Measurements from ENCODE around the gene GADD45A.
"Not testable (repeated sequence)": the region's sequence is repeated elsewhere in the genome, so short reads cannot be mapped to it uniquely, and the experiment has no call there.

The GADD45A gene

GRCh38 chr1:67722292-67722944, 37.4 kb downstream of the GADD45A start:
- no peak for DNase-seq

GRCh38 chr1:67723126-67723525, 38.1 kb downstream of the GADD45A start:
- no peak for DNase-seq

- no peak for DNase-seq
Observed at GRCh38 chr1:67723620-67724019, 38.6 kb downstream of the GADD45A start.

- DNase-seq, result no peak
Observed at GRCh38 chr1:67724928-67725560, 40.0 kb downstream of the GADD45A start.

GRCh38 chr1:67726224-67726623, 41.2 kb downstream of the GADD45A start:
- no peak for DNase-seq

GRCh38 chr1:67729872-67730271, 44.9 kb downstream of the GADD45A start:
- no peak for DNase-seq

- not testable (repeated sequence) for DNase-seq
Observed at GRCh38 chr1:67730312-67730711, 45.3 kb downstream of the GADD45A start.

- no peak for DNase-seq
Observed at GRCh38 chr1:67731322-67731721, 46.3 kb downstream of the GADD45A start.

GRCh38 chr1:67732750-67733151, 47.8 kb downstream of the GADD45A start:
- DNase-seq, result no peak

- no peak for DNase-seq
Observed at GRCh38 chr1:67733681-67734322, 48.8 kb downstream of the GADD45A start.

- no peak for DNase-seq
Observed at GRCh38 chr1:67734323-67734690, 49.3 kb downstream of the GADD45A start.

GRCh38 chr1:67735206-67735605, 50.2 kb downstream of the GADD45A start:
- no peak for DNase-seq

GRCh38 chr1:67735806-67736627, 51.0 kb downstream of the GADD45A start:
- DNase-seq, result no peak

GRCh38 chr1:67736750-67737149, 51.7 kb downstream of the GADD45A start:
- no peak for DNase-seq

- no peak for DNase-seq
Observed at GRCh38 chr1:67737875-67738274, 52.9 kb downstream of the GADD45A start.

Data from NCI-H524 treated with DMSO at 0.1 percent for 48 hours (cell line).